ENCODE measurements around the gene SAMD9L. TPM values are rescaled to one million over a fixed set of nuclear protein-coding genes. Genes with fewer than 3 reads are reported as not detected.

Gene SAMD9L
- polyA plus RNA-seq, 1 donor from 2014 or later = not detected

DNA sequence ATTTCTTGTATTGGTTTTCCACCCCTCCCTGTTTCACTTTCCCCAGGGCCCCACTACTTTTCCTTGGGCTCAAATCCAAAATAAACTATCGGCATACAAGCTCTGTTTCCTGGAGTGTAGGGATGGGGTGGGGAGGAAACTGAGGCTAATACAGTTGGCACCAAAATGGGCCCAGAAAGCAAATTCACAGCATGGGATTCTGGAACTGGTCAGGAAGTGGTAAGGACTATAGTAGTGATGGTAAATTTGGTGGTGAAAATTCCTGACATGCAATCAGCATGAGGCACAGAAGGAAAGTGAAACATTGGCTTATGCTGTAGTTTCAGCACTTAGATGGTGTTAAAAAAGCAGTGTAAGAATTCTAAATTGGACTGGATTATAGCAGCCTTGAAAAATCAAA, 8.7 kb upstream of the SAMD9L start:
- Histone ChIP-seq H3K27me3 (ENCODE audit: insufficient read depth, low read depth, low read length) (no peaks in the 10 kb centered on the region), H3K36me3 (ENCODE audit: insufficient read depth, low read length) (no peaks in the 10 kb centered on the region), H4K20me1 (ENCODE audit: insufficient read depth) (no peaks in the 10 kb centered on the region), H3K9me3 (ENCODE audit: low read length) (no peaks in the 10 kb centered on the region), H2AFZ (ENCODE audit: low read depth, low read length) (no peak overlapping the region), H3K4me3 (ENCODE audit: low read length) (no peak overlapping the region), H3K79me2 (replicated peaks; ENCODE audit: insufficient read depth, low read length) (no peaks in the 10 kb centered on the region), H3K27ac (ENCODE audit: low read length) (no peak overlapping the region), H3K4me2 (ENCODE audit: low read length) (no peak overlapping the region), H3F3A (ENCODE audit: insufficient read depth, low read length, poor library complexity, severe bottlenecking) (no peaks in the 10 kb centered on the region), H3K9me2 (ENCODE audit: insufficient read depth, low read length) (no peaks in the 10 kb centered on the region), H3K9ac (ENCODE audit: low read length) (no peak overlapping the region)
- TF ChIP-seq TAF1 (IDR thresholded peaks at IDR 0.05; ENCODE audit: low read depth) (no peak), SMC3 (conservative IDR thresholded peaks at IDR 0.05; ENCODE audit: poor library complexity) (no peak), CTCF (IDR thresholded peaks at IDR 0.05; ENCODE audit: poor library complexity, severe bottlenecking) (no peak), MXI1 (conservative IDR thresholded peaks at IDR 0.05; ENCODE audit: poor library complexity, severe bottlenecking) (no peak)
- TF ChIP-seq, protein P1, sequence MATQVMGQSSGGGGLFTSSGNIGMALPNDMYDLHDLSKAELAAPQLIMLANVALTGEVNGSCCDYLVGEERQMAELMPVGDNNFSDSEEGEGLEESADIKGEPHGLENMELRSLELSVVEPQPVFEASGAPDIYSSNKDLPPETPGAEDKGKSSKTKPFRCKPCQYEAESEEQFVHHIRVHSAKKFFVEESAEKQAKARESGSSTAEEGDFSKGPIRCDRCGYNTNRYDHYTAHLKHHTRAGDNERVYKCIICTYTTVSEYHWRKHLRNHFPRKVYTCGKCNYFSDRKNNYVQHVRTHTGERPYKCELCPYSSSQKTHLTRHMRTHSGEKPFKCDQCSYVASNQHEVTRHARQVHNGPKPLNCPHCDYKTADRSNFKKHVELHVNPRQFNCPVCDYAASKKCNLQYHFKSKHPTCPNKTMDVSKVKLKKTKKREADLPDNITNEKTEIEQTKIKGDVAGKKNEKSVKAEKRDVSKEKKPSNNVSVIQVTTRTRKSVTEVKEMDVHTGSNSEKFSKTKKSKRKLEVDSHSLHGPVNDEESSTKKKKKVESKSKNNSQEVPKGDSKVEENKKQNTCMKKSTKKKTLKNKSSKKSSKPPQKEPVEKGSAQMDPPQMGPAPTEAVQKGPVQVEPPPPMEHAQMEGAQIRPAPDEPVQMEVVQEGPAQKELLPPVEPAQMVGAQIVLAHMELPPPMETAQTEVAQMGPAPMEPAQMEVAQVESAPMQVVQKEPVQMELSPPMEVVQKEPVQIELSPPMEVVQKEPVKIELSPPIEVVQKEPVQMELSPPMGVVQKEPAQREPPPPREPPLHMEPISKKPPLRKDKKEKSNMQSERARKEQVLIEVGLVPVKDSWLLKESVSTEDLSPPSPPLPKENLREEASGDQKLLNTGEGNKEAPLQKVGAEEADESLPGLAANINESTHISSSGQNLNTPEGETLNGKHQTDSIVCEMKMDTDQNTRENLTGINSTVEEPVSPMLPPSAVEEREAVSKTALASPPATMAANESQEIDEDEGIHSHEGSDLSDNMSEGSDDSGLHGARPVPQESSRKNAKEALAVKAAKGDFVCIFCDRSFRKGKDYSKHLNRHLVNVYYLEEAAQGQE (IDR thresholded peaks at IDR 0.05; ENCODE audit: borderline replicate concordance) = no peak

DNA sequence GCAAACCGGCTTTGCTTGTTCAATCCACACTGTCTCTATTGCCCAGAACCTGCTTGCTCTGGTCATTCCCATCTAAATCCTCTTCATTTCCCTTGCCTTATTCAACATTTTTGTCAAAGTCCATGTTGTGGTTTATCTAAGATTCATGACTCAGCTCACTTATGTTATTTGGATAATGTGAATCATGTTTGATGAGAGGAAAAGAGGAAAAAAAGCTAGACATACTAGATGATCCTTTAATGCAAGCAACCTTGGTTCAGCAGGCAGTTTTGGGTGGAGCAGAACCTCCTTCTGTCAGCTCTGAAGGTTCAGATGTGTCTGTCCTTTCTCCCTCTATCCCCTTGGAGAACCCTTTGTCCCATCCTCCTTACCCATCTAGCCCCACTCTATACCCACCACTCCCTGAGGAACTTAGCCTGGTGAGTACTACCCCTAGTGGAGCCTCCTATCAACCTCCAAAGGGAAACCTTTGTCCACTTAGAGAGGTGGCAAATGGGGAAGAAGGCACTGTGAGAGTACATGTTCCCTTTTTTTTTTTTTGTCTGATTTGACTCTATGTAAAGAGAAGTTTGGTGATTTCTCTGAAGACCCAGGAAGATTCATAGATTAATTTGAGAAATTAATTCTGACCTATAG, 2.1 kb upstream of the SAMD9L start:
- H3K27me3 ChIP-seq (ENCODE audit: insufficient read depth, low read depth, low read length) = no peaks in the 10 kb centered on the region
- no peak for TF ChIP-seq POLR2AphosphoS5 (IDR thresholded peaks at IDR 0.05)
- TF ChIP-seq TAF1 (IDR thresholded peaks at IDR 0.05; ENCODE audit: low read depth) = no peak
- no peak for TF ChIP-seq RAD21 (conservative IDR thresholded peaks at IDR 0.05)
- TF ChIP-seq, protein P1 (IDR thresholded peaks at IDR 0.05; ENCODE audit: borderline replicate concordance) = no peak
- no peak for TF ChIP-seq MXI1 (conservative IDR thresholded peaks at IDR 0.05; ENCODE audit: poor library complexity, severe bottlenecking)
- TF ChIP-seq CTCF (IDR thresholded peaks at IDR 0.05; ENCODE audit: poor library complexity, severe bottlenecking) = no peak
- TF ChIP-seq SMC3 (conservative IDR thresholded peaks at IDR 0.05; ENCODE audit: poor library complexity) = no peak
- TF ChIP-seq EZH2 (IDR thresholded peaks at IDR 0.05; ENCODE audit: borderline replicate concordance, insufficient read depth, low read length, poor library complexity, severe bottlenecking) = no peak
- TF ChIP-seq EP300 (conservative IDR thresholded peaks at IDR 0.05; ENCODE audit: poor library complexity, severe bottlenecking) = no peak
- no peaks in the 10 kb centered on the region for H3K36me3 ChIP-seq (ENCODE audit: insufficient read depth, low read length)
- H3F3A ChIP-seq (ENCODE audit: insufficient read depth, low read length, poor library complexity, severe bottlenecking) = no peaks in the 10 kb centered on the region
- no peak overlapping the region for H3K4me2 ChIP-seq (ENCODE audit: low read length)
- H4K20me1 ChIP-seq (ENCODE audit: insufficient read depth) = no peaks in the 10 kb centered on the region
- H3K9ac ChIP-seq (ENCODE audit: low read length) = no peak overlapping the region
- H3K9me3 ChIP-seq (ENCODE audit: low read length) = no peaks in the 10 kb centered on the region
- H2AFZ ChIP-seq (ENCODE audit: low read depth, low read length) = no peak overlapping the region
- no peaks in the 10 kb centered on the region for H3K9me2 ChIP-seq (ENCODE audit: insufficient read depth, low read length)
- no peak overlapping the region for H3K4me3 ChIP-seq (ENCODE audit: low read length)
- H3K79me2 ChIP-seq (replicated peaks; ENCODE audit: insufficient read depth, low read length) = no peaks in the 10 kb centered on the region
- no peak overlapping the region for H3K27ac ChIP-seq (ENCODE audit: low read length)

Measured in neural cell (in vitro differentiated cells).